G401 (cell line): ENCODE data around the gene KIF27. TPM values are rescaled to one million over a fixed set of nuclear protein-coding genes. Genes with fewer than 3 reads are reported as not detected.
"Not testable (repeated sequence)": the region's sequence is repeated elsewhere in the genome, so short reads cannot be mapped to it uniquely, and the experiment has no call there.

ENCODE experiments used
- DNase-seq: peaks from one replicate; pipeline ENCODE4 v3.0.0-alpha.2; 2015; ENCODE audit warnings: low spot score
- in situ Hi-C: cut with HindIII; loops from 2 replicates; pipeline ENCODE4 v1.10.0; 2016; ENCODE audit warnings: low sequenced_read_pairs, mixed read lengths
- total RNA-seq: library from RNA; depleted of rRNA; stranded (reverse); fragments of >200 nt; shearing (Covaris generic); gene quantifications from 2 replicates; pipeline ENCODE4 v1.2.3, GENCODE V29; 2014

Gene KIF27
- total RNA-seq, 1 experiment from 2014 or later, result 1.6 TPM

- DNase-seq, result no peak
- in situ Hi-C loops, result no loop called here
These were observed 12.6 kb upstream of the KIF27 start for GRCh38 chr9:83933790-83934189.

DNA sequence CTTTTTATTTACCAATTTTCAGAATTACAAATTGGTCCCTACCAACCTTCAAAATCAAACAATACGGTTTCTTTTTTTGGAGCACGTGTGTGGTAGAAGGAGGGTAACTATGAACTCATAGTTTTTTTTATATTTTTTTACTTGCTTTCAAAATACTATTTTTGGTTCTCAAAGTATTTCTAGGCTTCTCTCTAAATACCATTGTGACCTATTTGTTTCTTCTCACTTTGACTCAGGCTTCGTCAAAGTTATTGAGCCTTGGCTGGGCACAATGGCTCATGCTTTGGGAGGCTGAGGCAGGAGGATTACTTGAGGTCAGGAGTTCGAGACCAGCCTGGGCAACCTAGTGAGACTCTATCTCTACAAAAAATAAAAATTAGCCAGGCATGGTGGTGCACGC, 11.6 kb upstream of the KIF27 start:
- no peak for DNase-seq
- in situ Hi-C loops, result no loop called here

DNA sequence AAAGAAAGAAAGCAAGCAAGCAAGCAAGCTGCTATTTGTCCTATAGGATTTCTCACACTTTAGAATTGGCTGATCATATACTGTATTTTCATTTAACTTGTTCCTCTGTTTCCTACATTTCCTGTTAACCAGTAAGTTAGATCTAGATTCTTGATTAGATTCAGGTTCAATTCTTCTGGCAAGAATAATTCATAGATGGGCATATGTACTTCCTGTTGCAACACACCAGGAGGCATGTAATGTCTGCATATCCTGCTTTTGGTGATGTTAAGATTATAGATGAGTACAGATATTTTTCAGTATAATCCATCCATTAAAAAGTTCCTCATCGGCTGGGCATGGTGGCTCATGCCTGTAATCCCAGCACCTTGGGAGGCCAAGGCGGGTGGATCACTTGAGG, 10.8 kb upstream of the KIF27 start:
- in situ Hi-C loops, result no loop called here
- no peak for DNase-seq

DNA sequence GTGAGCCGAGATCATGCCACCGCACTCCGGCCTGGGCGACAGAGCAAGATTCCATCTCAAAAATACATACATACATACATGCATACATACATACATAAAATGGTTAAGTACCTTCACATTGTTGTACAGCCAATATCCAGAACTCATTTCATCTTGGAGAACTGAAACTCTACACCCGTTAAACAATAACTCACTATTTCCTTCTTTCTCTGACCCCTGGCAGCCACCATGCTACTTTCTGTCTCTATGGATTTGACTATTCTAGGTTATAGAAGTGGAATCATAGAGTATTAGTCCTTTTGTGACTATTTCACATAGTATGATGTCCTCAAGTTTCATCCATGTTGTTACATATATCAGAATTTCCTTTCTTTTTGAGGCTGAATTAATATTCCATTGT, 9.6 kb upstream of the KIF27 start:
- in situ Hi-C loops, result no loop called here

DNA sequence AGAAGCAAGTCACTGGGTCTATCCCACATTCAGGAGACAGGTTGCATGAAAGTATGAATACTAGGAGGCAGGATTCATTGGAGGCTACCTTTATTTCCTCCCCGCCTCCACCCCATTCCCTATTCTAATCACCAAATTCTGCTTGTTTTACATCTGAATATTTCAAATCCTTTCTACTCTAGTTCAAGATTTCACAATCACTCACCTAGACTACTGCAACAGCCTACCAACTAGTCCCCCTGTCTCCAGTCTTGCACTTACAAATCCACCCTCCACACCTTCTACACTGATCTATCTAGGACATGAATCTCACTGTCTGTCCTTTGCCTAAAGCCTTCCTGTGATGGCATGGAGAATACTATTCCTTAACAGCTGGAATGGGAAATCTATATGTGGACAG, 6.4 kb upstream of the KIF27 start:
- DNase-seq, result no peak
- in situ Hi-C loops, result no loop called here

More for the DNA sequence above, 9.6 kb upstream of the KIF27 start:
- DNase-seq, result no peak

DNA sequence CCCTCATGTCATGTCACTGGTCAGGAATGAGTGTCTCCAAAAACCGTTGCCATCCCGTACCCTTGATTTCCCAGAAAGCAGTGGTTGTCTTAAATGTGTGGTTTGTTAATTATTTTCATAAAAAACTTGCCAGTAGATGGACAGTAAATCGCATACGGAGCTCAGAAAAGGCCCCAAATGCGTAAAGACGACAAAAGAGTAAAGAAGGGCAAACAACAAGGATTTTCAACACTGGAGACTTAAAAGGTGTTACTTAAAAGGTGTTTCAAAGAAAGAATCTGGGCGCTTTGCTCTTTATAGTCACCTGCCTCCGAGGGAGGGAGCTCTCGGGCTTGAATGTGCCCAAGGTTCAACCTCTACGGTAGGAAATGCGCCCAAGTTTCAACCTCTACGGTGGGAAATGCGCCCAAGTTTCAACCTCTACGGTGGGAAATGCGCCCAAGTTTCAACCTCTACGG, 734 bp downstream of the KIF27 start:
- peak; percentile 74 for DNase-seq
- in situ Hi-C loops, result no loop called here

GRCh38 chr9:83919111-83919510, 2.1 kb downstream of the KIF27 start:
- no peak for DNase-seq
- in situ Hi-C loops, result no loop called here

GRCh38 chr9:83912194-83912593, 9.0 kb downstream of the KIF27 start:
- in situ Hi-C loops, result not testable (repeated sequence)
- peak; percentile 24 for DNase-seq

DNA sequence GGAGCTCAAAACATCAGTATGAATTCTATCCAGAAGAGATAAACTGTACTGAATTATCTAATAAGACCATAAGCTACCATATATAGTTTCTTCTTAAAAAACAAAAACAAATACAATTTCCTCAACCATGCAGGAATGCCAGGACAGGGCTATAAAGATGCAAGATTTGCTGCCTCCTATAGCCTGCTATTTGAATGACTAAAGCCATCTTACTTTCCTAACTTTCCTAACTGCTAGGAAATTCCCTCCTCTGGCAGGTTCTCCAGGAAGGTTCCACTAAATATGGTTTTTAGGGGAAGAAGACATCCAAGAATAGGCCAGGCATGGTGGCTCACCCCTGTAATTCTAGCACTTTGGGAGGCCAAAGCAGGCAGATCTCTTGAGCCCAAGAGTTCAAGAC, 15.1 kb downstream of the KIF27 start:
- DNase-seq, result no peak
- in situ Hi-C loops, result no loop called here

DNA sequence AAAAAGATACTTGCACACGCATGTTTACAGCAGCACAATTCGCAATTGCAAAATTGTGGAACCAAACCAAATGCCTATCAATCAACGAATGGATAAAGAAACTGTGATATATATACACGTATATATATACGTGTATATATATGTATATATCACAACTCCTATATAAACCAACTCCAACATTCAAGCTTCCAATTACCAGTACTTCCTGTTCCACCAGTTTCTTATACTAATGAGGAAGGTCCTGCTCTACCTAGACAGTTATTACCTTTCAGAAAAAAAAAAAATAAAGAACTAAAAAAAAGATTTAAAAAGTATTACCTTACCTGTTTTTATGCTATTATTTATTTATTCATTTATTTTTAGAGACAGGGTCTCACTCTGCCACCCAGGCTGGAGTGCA, 20.6 kb downstream of the KIF27 start:
- DNase-seq, in situ Hi-C loops: not testable (repeated sequence)

GRCh38 chr9:83894301-83894700, 26.9 kb downstream of the KIF27 start:
- DNase-seq, in situ Hi-C loops: not testable (repeated sequence)

- DNase-seq, in situ Hi-C loops: not testable (repeated sequence)
These were observed 34.7 kb downstream of the KIF27 start for GRCh38 chr9:83886498-83886897.

- DNase-seq, in situ Hi-C loops: not testable (repeated sequence)
These were observed 35.5 kb downstream of the KIF27 start for GRCh38 chr9:83885559-83886240.

GRCh38 chr9:83881687-83882408, 39.4 kb downstream of the KIF27 start:
- DNase-seq, in situ Hi-C loops: not testable (repeated sequence)

DNA sequence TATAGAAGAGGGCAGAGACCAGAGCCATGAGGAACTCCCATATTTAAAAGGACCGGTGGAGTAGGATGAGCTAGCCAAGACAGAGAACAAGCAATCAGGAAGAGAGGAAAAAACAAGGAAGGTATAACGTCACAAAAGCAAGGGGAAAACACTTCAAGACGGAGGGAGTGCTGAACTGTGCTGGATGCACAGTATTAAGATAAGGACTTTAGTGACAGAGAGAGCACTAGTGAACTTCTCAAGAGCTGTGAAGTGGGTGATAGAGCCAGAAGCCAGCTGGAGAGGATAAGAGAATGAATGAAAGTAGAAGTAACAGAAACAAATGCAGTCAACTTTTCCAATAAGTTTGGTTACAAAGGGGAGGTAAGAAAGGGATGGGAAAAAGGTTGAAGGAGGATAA, 45.7 kb downstream of the KIF27 start:
- in situ Hi-C loops, DNase-seq: not testable (repeated sequence)

- DNase-seq, in situ Hi-C loops: not testable (repeated sequence)
These were observed 71.3 kb downstream of the KIF27 start for GRCh38 chr9:83849895-83850294.

- DNase-seq, in situ Hi-C loops: not testable (repeated sequence)
These were observed 84.1 kb downstream of the KIF27 start for GRCh38 chr9:83837070-83837643.

- in situ Hi-C loops, DNase-seq: not testable (repeated sequence)
These were observed 90.7 kb downstream of the KIF27 start for GRCh38 chr9:83830426-83831071.

GRCh38 chr9:83824986-83825623, 96.1 kb downstream of the KIF27 start:
- in situ Hi-C loops, DNase-seq: not testable (repeated sequence)
